HT-29 (cell line): ENCODE measurements around the gene RASGRP1. TPM values are rescaled to one million over a fixed set of nuclear protein-coding genes. Genes with fewer than 3 reads are reported as not detected.

Experiments used
- DNase-seq: peaks from one replicate; pipeline ENCODE4 v3.0.0-alpha.2; 2015; ENCODE audit warnings: low spot score
- total RNA-seq: library from RNA; depleted of rRNA; stranded (reverse); fragments of >200 nt; shearing (Covaris generic); gene quantifications from 2 replicates; pipeline ENCODE4 v1.2.3, GENCODE V29; 2014; rRNA removed

Gene RASGRP1
- total RNA-seq, 1 experiment from 2014 or later, result 1.3 TPM

GRCh38 chr15:38460543-38460942 is 104.1 kb downstream of the RASGRP1 start:
- no peak for DNase-seq

- DNase-seq, result no peak
Measured at GRCh38 chr15:38459480-38459879, 105.1 kb downstream of the RASGRP1 start.

GRCh38 chr15:38458646-38459045 is 106.0 kb downstream of the RASGRP1 start:
- no peak for DNase-seq

- DNase-seq, result peak; percentile 12
Measured at GRCh38 chr15:38455092-38455491, 109.5 kb downstream of the RASGRP1 start.

- DNase-seq, result no peak
Measured at GRCh38 chr15:38454696-38455090, 109.9 kb downstream of the RASGRP1 start.

- DNase-seq, result peak; percentile 97
Measured at GRCh38 chr15:38453971-38454695, 110.5 kb downstream of the RASGRP1 start, which contains the start of gene FAM98B. TSS of gene FAM98B (plus strand) at chr15:38454127. CDS start at chr15:38454162, 35 bp downstream.

GRCh38 chr15:38441130-38441519 is 123.5 kb downstream of the RASGRP1 start:
- DNase-seq, result no peak

GRCh38 chr15:38440353-38441129 is 124.1 kb downstream of the RASGRP1 start:
- DNase-seq, result peak; percentile 83

Other genes starting within 250 kb of the RASGRP1 start
- 4.3 and 12.3 TPM in 2 replicates for gene FAM98B, start 110.7 kb downstream of the RASGRP1 start, total RNA-seq